GM19438 (cell line): ENCODE data around the gene SLC35F3.

Source experiments
- ATAC-seq: cut with Tn5 transposase; IDR thresholded peaks from one replicate; pipeline ENCODE4 v1.9.1; 2021; ENCODE audit warnings: low read depth; ENCODE audit not compliant: unreplicated experiment

SLC35F3 gene

DNA sequence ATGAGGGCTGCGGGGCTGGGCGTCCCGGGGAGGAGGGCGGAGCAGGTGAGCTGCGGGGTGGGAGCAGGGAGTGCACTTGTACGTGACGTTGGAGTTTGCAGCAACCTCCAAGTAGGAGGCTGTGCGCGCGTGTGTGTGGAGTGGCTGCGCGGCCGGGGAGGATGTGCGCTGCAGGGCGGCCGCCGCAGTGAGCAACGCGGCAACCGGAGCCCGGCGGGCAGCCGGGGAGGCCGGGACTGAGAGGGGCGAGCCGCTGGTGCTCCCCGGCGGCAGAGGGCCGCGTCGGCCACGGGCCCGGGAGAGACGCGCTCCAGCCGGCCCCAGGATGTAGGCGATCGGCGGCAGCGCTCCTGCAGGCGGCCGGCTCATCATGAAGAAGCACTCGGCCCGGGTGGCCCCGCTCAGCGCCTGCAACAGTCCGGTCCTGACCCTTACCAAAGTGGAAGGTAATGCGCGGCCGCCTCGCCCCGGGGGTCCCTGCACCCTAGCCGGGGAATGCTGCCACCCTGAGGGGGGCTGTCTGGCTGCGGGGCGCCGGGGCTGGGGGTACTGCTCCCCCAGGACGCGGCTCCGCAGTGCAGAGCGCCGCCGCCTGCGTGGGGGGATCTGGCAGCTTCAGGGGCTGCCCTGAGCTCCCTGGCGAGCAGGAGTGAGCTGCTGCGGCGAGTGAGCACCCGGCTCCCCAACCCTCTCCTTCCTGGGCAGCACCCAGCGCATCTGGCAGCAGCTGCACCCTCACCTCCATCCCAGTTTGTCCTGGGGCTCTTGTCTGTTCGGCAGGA lies 309.8 kb downstream of the SLC35F3 start:
- ATAC-seq, result peak; percentile 45

DNA sequence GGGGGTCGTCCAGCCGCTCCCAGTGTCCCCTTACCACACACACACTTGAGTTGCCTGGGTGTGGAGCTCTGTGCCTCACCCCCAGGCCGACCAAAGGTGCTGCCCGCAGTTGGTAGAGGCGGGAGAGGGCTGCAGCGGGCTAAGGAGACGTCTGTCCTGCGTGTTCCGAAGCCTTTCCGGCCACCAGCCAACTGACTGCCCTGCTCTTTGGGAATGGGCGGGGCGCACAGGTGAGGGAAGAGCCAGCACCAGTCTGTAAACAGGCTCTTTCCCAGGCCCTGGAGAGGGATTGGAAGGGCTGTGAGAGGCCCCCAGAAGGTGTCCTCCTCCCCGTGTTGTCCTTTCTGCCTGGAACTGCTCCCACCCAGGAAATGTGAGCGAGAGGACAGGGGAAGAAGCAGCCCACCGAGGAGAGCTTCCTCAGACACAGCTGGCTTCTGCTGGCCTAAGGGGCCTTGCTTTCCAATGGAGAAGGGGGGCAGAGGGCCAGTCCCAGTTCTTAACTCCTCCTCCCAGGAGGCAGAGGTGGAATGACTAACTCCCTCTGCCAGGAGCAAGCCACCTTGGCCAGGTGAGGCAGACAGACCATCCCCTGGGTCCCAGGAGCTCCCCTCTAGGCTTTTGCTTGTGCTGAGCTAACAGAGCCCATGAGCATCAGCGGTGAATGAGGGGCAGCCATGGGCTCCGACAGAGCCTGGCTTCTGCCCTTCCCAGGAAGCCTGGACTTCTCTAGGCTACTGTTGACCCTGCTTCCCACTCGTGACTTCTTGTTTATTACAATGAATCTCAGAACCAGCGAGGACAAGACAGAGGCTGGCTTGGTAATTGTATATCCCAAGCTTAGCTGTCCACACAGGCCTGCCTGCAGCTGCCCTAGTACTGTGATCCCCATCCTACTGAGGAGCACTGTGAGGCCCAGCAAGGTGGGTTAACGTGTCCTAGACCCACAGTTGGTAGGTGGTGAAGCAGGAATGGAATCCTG lies 310.7 kb downstream of the SLC35F3 start:
- no peak for ATAC-seq

DNA sequence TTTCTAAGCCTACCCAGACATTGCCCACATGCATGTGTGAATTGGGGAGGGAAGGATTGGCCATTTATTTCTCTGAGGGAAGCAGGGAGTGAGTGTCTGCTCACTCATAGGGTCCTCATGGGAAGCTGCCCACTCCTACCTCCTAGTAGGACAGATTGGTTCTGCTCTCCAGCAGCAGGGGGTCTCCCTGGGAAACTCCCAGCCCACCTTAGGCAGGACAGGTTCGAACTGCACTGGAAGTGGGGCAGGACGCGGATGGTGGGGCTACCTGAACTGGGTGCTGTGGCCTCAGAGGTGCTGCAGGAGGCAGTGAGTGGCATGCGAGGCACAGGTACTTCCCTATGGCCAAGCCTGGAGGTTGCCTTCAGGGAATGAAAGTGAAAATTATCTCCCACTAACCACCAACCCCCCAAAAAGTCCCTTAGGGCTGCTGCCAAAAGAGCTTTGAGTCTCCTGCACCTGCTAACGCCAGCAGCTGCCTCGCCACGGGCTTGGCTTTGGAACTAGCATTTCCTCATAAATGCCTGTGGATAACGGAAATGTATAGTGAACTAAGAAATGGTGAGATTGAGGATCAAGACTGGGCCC lies 311.7 kb downstream of the SLC35F3 start:
- no peak for ATAC-seq

DNA sequence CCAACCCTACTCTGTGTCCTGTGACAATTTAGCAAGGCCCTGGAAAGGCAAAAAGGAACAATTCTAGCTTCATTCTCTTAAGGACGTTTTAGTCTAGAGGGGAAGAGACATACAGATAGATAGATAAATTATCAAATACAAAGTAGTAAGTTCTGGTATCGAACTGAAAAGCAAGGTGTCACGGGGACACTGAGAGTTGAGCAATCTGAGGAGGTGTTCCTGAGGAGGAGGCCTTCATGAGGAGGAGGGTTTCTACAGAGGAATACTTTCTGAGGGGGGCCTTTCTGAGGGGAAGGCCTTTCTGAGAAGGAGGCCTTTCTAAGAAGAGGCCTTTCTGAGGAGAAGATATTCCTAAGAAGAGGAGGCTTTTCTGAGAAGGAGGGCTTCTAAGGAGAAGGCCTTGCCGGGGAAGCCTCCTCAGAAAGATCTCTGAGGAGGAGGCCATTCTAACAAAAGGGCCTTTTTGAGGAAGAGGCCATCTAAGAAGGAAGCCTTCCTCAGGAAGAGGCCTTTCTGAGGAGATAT lies 312.9 kb downstream of the SLC35F3 start:
- ATAC-seq, result no peak

DNA sequence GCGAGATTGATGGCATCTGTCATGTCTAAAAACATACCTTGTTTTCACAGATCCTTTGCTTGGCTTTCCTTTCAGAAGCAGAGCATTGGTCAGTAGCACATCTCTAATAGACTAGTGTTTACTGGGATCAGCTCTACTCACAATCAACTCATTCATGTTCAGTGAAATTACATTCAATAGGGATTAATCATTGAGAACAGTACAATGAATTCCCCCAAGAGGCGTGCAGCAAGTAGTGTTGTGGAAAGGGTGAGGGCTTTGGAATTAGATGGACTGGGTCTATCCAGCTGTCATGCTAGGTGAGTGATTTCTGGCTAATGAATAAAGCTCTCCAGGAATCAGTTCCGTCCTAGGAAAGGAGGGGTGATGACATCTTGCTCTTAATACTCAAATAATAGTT lies 313.6 kb downstream of the SLC35F3 start:
- no peak for ATAC-seq

DNA sequence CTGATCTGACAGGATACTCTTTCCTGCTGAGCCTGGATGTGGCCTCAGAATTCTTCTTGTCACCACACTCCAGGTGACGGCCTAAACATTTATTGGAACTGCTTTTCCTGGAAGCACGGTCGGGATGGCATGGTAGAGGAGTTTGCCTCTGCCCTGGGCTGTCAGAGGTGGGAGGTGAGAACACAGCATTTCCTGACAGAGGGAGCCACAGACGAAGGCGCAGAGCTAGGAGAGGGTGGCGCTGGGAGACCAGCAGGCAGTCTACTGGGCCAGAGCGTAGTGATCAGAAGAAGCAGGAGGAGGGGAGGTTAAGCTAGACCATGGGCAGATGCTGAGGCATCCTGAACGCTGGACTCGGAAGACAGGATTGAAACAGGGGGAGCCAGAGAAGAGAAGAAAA lies 315.2 kb downstream of the SLC35F3 start:
- no peak for ATAC-seq

DNA sequence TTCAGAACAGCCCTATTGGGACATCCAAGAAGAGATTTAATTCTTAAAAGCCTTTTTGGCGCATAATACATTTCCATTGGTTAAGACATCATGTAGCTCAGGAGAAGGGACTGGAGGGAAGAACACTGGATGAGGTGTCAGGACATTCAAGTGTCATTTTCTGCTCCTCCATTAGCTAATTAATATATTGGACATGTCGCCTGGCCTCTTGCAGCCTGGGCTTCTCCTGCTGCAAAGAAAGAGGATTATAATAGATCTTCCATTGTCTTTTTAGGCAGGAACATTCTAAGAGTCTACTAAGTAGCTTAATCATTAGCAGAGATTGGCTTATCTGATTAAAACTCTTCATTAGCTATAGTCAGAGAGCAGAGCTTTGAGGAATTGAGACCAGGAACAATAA lies 317.1 kb downstream of the SLC35F3 start:
- no peak for ATAC-seq

DNA sequence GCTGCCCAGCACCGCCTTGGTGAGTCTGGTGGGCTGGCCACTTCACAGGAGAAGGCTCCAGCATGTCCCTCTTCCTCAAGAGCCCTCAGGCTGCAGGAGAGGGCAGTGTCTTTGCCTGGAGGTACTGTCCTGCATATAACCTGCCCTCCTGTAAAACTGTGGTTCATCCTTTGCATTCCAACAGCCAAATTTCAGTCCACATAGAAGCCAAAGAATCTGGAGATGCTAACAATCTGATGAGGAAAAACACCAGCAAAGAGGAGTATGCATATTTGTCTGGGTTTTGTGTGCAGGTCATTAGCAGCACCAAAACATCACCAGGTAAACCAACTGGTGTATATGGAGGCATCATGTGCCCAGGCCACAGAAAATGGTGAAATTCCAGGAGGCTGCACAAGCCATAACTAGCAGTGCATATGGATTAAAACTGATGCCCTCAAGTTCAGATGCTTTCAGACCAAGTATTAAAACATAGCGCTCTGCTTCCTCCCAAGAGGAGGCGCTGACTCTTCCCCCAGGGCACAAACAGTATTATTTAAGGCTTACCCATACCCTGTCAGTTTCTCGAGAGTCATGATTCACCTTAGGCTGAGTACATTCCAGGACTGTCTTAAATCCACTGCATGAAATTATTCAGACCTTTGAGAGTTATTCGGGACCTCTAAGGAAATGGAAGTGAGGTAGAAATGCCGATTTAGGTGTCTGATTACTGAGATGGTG lies 318.2 kb downstream of the SLC35F3 start:
- ATAC-seq, result no peak

DNA sequence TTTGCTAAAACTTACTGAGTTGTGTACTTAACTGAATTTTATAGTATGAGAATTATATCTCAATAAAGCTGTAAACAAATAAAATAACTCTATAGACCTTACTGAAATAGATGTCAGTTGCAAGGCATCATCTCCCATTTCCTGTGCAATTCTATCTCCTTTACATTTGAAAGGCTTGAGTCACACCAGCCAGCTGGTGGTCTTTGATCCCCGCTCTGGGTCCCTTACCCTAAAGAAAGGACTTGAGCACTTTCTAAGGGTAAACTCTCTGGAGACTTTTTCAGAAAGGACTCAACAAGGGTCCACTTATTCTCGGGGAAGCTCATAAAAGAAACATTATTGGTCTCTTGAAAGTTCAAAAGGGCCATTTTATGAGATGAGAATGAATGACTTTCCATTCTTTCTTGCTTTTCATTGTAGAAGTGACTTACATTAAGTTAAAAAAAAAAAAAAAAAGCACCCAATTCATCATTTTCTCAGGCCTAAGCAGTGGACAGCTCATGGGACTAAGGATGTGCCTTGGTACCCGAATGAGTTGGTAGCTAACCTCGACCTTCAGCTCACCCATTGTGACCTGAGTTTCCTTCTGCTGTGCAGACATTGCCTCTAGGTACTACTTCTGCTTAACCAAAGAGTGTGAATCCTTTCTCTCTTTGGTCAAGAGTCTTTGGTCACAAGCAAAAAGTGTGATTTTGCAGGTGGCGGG lies 321.8 kb downstream of the SLC35F3 start:
- no peak for ATAC-seq

DNA sequence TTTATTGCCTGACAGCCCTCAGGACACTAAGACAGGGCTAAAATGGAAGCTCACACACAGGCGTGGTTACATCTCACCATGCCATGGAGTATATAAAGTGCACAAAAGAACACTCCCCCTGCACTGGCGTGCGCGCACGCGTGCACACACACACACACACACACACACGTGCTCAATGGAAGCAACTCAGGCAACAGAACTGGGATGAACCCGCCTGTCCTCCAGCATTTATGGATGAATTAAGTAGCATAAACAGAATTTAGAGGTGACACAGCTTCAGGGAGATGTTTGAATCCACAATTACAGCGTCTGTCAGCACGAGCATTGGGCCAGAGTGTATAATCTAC lies 322.3 kb downstream of the SLC35F3 start:
- no peak for ATAC-seq

DNA sequence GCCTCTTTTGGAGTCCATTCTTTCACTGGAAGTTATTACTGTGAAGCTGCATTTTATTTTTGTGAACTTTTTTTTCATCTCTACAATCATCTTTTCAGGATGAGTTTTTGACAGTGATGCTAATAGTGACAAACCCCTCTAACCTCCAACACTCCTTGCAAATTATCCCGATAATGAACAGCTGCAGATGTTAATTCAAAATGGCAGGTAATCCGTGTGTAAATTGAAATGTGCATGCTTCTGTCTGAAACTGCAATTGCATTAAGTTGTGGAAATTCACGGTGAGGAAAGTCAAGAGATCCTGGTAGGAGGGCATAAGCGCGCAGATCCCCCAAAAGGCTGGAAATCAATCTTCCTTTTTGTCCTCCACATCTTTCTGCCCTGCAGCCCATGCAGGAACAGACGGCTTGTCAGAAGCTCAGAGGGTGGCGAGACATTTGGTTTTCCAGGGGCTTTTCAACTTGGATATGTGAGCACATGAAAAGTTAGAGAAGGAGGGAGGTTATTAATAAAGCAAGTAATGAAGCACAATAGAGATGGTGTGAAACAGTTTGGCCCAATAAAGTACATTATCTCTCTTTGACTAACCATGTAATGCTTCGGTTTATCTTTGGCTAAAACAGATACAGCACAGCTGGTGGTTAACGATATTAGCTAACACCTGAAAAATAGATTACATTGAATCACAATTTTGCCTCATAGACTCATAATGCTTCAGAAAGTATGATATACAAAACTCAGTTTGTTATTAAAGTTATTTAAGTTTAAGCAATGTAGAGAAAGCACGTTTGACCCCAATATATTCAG lies 325.3 kb downstream of the SLC35F3 start:
- no peak for ATAC-seq

DNA sequence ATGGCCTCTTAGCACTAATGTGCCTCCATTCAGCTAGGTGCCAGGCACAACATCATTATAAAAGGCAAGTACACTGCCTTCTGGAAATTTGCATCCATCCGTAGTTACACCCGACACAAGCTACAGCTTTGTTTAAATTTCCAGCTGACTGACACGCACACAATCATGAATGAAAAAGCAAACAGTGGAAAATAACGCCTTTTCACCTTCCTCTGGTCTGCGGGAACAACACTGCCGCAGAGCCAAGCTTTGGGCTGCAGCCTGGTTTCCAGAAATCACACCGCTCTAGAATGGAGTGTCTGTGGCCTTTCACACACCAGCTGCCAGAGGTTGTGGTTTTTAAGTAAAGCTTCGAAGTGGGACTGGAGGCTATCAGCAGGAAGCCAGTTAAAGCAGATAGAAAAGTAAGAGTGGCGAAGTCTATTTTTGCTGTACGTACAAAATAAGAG lies 326.0 kb downstream of the SLC35F3 start:
- ATAC-seq, result peak; percentile 55

DNA sequence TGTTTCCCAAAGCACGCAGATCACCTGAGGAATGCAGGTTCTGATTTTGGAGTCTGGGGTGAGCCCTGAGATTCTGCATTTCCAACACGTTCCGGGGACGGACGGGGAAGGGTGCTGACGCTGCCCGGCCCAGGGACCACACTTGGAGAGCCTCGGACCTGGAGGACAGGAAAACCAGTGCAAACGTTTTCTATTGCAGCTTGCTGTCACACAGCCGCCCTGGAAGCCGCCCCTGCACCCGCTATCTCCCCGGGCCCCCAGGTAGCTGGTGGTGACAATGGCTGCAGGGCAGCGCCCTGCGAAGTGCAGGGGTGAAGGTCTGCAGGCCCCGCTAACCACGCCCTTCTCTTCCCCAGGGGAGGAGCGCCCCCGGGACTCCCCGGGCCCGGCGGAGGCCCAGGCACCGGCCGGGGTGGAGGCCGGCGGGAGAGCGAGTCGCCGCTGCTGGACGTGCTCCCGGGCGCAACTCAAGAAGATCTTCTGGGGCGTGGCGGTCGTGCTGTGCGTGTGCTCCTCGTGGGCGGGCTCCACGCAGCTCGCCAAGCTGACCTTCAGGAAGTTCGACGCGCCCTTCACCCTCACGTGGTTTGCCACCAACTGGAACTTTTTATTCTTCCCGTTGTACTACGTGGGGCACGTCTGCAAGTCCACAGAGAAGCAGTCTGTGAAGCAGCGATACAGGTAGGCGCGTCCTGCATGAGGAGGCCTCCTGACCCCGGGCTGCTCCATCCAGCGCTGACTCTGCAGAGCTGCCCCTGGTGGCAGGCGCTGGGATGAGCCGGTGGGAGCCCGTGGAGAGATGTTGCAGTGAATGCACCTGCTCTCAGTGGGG lies 326.8 kb downstream of the SLC35F3 start:
- peak; percentile 74 for ATAC-seq

DNA sequence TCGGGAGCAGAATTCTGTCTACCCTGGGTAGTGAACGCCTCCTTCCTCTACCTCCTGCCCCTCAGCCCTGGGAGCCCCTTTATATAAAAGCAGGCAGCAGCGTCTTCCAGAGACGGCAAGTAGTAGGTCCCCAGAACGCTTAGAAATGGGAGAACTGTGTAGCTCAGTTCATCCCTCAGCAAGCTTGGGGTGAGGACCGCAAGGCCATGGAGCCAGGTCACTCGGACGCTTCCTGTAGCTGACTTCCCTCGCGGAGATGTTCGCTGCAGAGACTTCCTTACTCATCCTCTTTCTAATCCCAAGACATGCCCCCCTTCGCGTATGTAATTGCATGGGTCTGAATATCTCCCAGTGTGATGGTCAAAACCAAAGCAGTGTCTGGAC lies 327.4 kb downstream of the SLC35F3 start:
- no peak for ATAC-seq

DNA sequence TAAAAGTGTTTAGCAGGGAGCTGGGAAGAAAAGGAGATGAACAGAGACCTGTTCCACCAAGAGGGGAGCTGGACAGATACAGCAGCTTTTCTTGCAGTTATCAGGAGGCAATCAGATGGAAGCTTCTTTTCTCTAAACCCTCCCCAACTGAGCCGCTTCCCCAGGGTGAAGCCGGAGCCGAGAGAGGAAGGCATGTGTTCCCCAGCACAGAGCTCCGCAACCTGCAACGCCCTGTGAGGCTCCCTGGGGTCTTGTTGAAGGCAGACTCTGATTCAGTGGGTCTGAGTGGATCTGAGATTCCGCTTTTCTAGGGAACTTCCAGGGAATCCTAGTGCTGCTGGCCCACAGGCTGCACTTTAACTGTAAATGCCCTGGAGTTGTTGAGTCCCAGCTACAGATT lies 329.7 kb downstream of the SLC35F3 start:
- ATAC-seq, result no peak

DNA sequence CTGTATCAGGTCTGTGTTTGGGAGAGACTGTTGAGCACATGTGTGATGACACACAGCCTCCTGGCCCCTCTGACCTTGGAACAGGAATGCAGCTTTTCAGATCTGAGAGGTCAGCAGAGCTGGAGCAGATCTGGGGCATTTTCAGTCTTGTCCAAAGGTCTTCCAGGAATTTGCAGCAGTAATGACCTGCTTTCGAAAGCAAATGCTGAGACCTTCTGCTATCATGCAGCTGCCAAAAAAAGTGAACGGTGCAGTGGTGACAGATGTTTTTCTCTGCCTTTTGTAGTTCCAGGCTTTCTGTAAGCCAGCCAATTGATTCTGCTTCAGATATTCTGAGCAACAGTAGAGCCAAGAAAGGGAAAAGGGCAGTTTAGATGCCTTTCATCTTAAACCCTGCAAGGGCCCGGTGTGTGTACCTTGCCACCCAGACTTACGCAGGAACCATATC lies 331.0 kb downstream of the SLC35F3 start:
- ATAC-seq, result no peak

DNA sequence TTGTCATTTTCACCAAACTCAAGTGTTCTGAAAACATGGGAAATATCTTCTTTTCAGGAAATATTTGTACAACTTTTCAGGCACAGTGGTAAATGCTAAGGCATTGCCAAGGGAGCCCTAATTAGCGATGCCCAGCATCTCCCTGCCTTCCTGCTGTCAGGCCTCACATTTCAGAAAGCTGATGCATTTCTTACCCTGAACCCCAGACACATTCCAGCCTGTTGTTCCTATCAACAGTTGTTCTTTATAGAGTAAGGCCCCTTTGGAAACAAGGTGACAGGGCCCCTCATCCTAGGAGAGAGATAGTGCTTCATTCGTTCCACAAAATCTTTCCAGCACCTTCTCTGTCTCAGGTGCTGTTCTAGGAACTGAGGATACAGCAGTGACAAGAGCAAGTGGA lies 332.9 kb downstream of the SLC35F3 start:
- ATAC-seq, result no peak

DNA sequence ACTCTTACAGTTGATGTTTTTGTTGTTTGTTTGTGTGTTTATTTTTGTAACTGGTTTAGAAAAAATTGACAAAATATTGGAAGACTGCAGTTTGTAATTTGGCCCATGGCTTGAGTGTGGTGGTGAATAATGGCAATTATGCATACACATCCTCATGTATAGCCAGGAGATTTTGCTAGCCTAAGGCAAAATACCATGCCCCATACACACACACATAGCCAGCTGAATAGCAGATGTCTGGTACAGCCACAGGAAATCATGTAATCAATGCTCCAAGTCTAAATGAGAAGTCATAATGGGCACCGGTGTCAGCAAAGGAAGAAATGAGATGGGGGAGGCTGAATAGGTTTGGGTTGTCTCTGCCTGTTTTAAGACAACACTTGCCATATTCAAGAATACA lies 333.6 kb downstream of the SLC35F3 start:
- no peak for ATAC-seq
